Smooth muscle cell (in vitro differentiated cells): ENCODE results near the gene ZNF577. TPM values are rescaled to one million over a fixed set of nuclear protein-coding genes. Genes with fewer than 3 reads are reported as not detected.
A peak's percentile ranks its signal among the peaks of the same experiment; 100 is the strongest.

Experiments
- DNase-seq: peaks from one replicate; lab custom pipeline; 2025; ENCODE audit not compliant: unreplicated experiment; lab: John Stamatoyannopoulos, UW
- H2AFZ ChIP-seq: fragments of 200-600 bp; sonication (generic); 2 replicates; pipeline ENCODE4 v1.6.0; 2016; ENCODE audit warnings: antibody characterized with exemption, low read depth, mild to moderate bottlenecking
- H3F3A ChIP-seq: fragments of 200-600 bp; sonication (generic); 2 replicates; pipeline ENCODE4 v1.6.0; 2017; ENCODE audit warnings: antibody characterized with exemption, low read depth
- H3K27ac ChIP-seq: fragments of 200-600 bp; sonication (generic); 2 replicates; pipeline ENCODE4 v1.5.1; 2016; ENCODE audit warnings: low read depth, mild to moderate bottlenecking
- H3K27me3 ChIP-seq: fragments of 200-600 bp; sonication (generic); 2 replicates; pipeline ENCODE4 v1.6.1; 2016; ENCODE audit warnings: low read depth, mild to moderate bottlenecking
- H3K36me3 ChIP-seq: fragments of 200-600 bp; sonication (generic); 2 replicates; pipeline ENCODE4 v1.5.1; 2016; ENCODE audit warnings: low read depth
- H3K4me1 ChIP-seq: fragments of 200-600 bp; sonication (generic); 2 replicates; pipeline ENCODE4 v1.5.1; 2016; ENCODE audit warnings: low read depth
- H3K4me2 ChIP-seq: fragments of 200-600 bp; sonication (generic); 2 replicates; pipeline ENCODE4 v1.6.0; 2016; ENCODE audit warnings: mild to moderate bottlenecking
- H3K4me3 ChIP-seq: fragments of 200-600 bp; sonication (generic); 2 replicates; pipeline ENCODE4 v1.5.1; 2016; ENCODE audit warnings: mild to moderate bottlenecking
- H3K79me2 ChIP-seq: fragments of 200-600 bp; sonication (generic); 2 replicates; pipeline ENCODE4 v1.6.0; 2016; ENCODE audit warnings: low read depth, mild to moderate bottlenecking
- H3K9ac ChIP-seq: fragments of 200-600 bp; sonication (generic); 2 replicates; pipeline ENCODE4 v1.6.0; 2016; ENCODE audit warnings: low read depth
- H3K9me3 ChIP-seq: fragments of 200-600 bp; sonication (generic); replicated peaks from 2 replicates; pipeline ENCODE4 v1.5.1; 2016; ENCODE audit warnings: low read depth
- H4K20me1 ChIP-seq: fragments of 200-600 bp; sonication (generic); 2 replicates; pipeline ENCODE4 v1.6.0; 2016; ENCODE audit warnings: low read depth
- WGBS: methylation state at CpG from one replicate; pipeline ENCODE4 v1.1.7; 2016; ENCODE audit warnings: low lambda C conversion rate; 5-methylcytosine and 5-hydroxymethylcytosine counted together
- polyA plus RNA-seq: library from polyadenylated mRNA; unstranded; fragments of >200 nt; fragmentation: Nextera tagmentation; extraction: Ambion mirVana; gene quantifications from 2 replicates; pipeline ENCODE4 v1.2.1, GENCODE V29; 2016
- total RNA-seq: library from RNA; depleted of rRNA; stranded (reverse); fragments of >200 nt; gene quantifications from 2 replicates; pipeline ENCODE4 v1.2.3, GENCODE V29; 2014
- TF ChIP-seq, protein P1 (sequence below): fragments of 200-600 bp; sonication (generic); IDR thresholded peaks from 2 replicates; pipeline ENCODE4 v1.5.1; 2017; ENCODE audit warnings: borderline replicate concordance, mild to moderate bottlenecking, antibody characterized with exemption; ENCODE audit not compliant: insufficient read depth, poor library complexity, severe bottlenecking

The ZNF577 gene
- total and polyA plus RNA-seq, 2 experiments from 2014 or later, result 4.8 to 5.8 TPM

DNA sequence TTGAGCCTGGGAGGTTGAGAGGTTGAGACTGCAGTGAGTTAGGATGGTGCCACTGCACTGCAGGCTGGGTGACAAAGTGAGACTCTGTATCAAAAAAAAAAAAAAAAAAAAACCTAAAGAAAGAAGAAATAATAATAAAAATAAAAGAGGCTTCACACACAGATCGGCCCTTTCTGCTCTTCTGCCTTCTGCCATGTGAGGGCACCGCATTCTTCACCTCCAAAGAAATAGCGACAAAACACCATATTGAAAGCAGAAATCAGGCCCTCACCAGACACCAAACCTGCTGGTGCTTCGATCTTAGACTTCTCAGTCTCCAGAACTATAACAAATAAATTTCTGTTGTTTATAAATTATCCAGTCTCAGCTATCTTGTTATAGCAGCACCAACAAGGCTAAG, 14.1 kb upstream of the ZNF577 start:
- Histone ChIP-seq H3F3A (no peaks in the 10 kb centered on the region), H3K4me1 (no peaks in the 10 kb centered on the region), H3K79me2 (peaks cover 47% of the 10 kb centered on the region), H2AFZ (no peak overlapping the region), H3K36me3 (peaks cover 28% of the 10 kb centered on the region), H3K4me3 (no peak overlapping the region), H3K9ac (no peak overlapping the region), H3K9me3 (peaks cover 20% of the 10 kb centered on the region), H3K27ac (no peak overlapping the region), H4K20me1 (no peaks in the 10 kb centered on the region), H3K27me3 (no peaks in the 10 kb centered on the region), H3K4me2 (no peak overlapping the region)
- WGBS, result 94% methylated on average over 4 of the region's 4 CpGs
- no peak for DNase-seq
- TF ChIP-seq, protein P1, sequence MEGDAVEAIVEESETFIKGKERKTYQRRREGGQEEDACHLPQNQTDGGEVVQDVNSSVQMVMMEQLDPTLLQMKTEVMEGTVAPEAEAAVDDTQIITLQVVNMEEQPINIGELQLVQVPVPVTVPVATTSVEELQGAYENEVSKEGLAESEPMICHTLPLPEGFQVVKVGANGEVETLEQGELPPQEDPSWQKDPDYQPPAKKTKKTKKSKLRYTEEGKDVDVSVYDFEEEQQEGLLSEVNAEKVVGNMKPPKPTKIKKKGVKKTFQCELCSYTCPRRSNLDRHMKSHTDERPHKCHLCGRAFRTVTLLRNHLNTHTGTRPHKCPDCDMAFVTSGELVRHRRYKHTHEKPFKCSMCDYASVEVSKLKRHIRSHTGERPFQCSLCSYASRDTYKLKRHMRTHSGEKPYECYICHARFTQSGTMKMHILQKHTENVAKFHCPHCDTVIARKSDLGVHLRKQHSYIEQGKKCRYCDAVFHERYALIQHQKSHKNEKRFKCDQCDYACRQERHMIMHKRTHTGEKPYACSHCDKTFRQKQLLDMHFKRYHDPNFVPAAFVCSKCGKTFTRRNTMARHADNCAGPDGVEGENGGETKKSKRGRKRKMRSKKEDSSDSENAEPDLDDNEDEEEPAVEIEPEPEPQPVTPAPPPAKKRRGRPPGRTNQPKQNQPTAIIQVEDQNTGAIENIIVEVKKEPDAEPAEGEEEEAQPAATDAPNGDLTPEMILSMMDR, result no peak

DNA sequence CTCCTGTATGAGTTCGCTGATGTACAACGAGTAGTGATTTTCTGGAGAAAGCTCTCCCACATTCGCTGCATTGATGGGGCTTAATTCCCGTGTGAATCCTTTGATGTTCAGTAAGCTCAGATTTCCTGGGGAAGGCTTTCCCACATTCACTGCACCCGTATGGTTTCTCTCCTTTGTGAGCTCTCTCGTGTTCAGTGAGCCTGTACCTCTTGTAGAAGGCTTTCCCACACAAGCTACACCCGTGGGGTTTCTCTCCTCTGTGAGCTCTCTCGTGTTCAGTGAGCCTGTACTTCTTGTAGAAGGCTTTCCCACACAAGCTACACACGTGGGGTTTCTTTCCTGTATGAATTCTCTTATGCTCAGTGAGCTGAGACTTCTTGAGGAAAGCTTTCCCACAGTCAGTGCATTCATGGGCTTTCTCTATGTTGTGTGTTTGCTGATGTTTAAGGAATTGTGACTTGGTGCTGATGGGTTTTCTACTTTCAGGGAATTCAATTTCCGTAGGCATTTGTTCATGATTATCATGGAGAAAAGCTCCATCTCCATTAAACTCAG, 3.5 kb upstream of the ZNF577 start:
- H3K4me1 ChIP-seq, result no peaks in the 10 kb centered on the region
- H4K20me1 ChIP-seq, result no peaks in the 10 kb centered on the region
- no peaks in the 10 kb centered on the region for H3K79me2 ChIP-seq
- H3K36me3 ChIP-seq, result peaks cover 79% of the 10 kb centered on the region
- WGBS, result 97% methylated on average over 10 of the region's 10 CpGs
- H3K27me3 ChIP-seq, result no peaks in the 10 kb centered on the region
- H3K4me3 ChIP-seq, result peak overlapping the region; percentile 2
- TF ChIP-seq, protein P1, result no peak
- no peaks in the 10 kb centered on the region for H3F3A ChIP-seq
- no peak for DNase-seq
- H3K9me3 ChIP-seq, result peaks cover 55% of the 10 kb centered on the region
- H3K27ac ChIP-seq, result no peak overlapping the region
- H2AFZ ChIP-seq, result no peak overlapping the region
- no peak overlapping the region for H3K4me2 ChIP-seq
- H3K9ac ChIP-seq, result no peak overlapping the region

DNA sequence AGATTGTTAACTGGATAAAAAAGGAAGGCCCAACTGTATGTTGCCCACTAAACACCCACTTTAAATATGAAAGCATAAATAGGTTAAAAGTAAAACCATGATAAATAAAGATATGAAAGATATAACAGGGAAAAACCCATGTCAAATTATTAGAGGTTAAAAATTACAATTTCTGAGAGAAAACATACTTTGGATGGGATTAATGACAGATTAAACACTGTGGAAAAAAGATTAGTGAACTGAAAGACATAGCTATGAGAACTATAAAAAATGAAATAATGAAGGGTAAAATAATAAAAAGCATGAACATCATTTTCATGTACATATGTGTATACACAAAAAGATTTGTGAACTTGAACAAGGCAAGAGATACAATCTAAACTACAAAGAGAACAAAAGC, 2.2 kb upstream of the ZNF577 start:
- H3K36me3 ChIP-seq, result peaks cover 69% of the 10 kb centered on the region
- H3K4me3 ChIP-seq, result no peak overlapping the region
- H3K4me2 ChIP-seq, result no peak overlapping the region
- H2AFZ ChIP-seq, result no peak overlapping the region
- H3K4me1 ChIP-seq, result no peaks in the 10 kb centered on the region
- TF ChIP-seq, protein P1, result no peak
- H3K27me3 ChIP-seq, result no peaks in the 10 kb centered on the region
- H3K9me3 ChIP-seq, result peaks cover 49% of the 10 kb centered on the region
- H3F3A ChIP-seq, result no peaks in the 10 kb centered on the region
- peaks cover 3% of the 10 kb centered on the region for H3K79me2 ChIP-seq
- DNase-seq, result no peak
- H4K20me1 ChIP-seq, result no peaks in the 10 kb centered on the region
- H3K9ac ChIP-seq, result no peak overlapping the region
- no peak overlapping the region for H3K27ac ChIP-seq

DNA sequence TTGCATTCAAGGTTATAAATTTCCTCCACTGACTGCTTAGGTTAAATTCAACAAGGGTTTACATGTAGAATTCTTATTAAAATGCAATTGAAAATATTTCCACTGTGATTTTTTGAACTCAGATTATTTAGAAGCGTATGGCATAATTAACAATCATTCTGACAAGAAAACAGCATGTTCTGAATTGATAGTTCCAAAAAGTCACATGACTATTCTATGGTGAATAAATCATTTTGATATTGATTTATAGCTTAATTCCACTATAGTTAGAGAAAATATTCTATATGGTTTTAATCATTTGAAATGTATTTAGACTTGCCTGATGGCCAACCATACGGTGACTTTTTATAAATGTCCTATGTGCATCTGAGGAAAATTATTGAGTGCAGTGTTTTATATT, 3.0 kb downstream of the ZNF577 start:
- Histone ChIP-seq H3K27ac (no peak overlapping the region), H3K27me3 (no peaks in the 10 kb centered on the region), H3F3A (no peaks in the 10 kb centered on the region), H4K20me1 (no peaks in the 10 kb centered on the region), H3K9ac (no peak overlapping the region), H3K36me3 (peaks cover 30% of the 10 kb centered on the region), H2AFZ (no peak overlapping the region), H3K79me2 (peaks cover 3% of the 10 kb centered on the region), H3K4me1 (no peaks in the 10 kb centered on the region), H3K4me2 (no peak overlapping the region), H3K9me3 (peaks cover 21% of the 10 kb centered on the region), H3K4me3 (no peak overlapping the region)
- 97% methylated on average over 2 of the region's 2 CpGs for WGBS
- DNase-seq, result no peak
- TF ChIP-seq, protein P1, result no peak
